Left renal cortex interstitium (tissue), 4 donors: Measurements from ENCODE around the gene RGS13. TPM values are rescaled to one million over a fixed set of nuclear protein-coding genes. Genes with fewer than 3 reads are reported as not detected.
"Not testable (repeated sequence)": the region's sequence is repeated elsewhere in the genome, so short reads cannot be mapped to it uniquely, and the experiment has no call there.

Experiments
- DNase-seq, 4 donors: peaks; one replicate each; pipeline ENCODE4 v3.0.0-alpha.2; 2013; ENCODE audit warnings: low read depth in 4 of 4, low spot score in 2 of 4, missing footprints in 1 of 4
- polyA plus RNA-seq, 4 donors: library from polyadenylated mRNA; unstranded; fragments of 120-200 nt; gene quantifications; one replicate each; pipeline ENCODE4 v1.2.1, GENCODE V29; 2013; ENCODE audit not compliant: insufficient read length in 4 of 4

The RGS13 gene
- polyA plus RNA-seq, 4 donors, result not detected

DNA sequence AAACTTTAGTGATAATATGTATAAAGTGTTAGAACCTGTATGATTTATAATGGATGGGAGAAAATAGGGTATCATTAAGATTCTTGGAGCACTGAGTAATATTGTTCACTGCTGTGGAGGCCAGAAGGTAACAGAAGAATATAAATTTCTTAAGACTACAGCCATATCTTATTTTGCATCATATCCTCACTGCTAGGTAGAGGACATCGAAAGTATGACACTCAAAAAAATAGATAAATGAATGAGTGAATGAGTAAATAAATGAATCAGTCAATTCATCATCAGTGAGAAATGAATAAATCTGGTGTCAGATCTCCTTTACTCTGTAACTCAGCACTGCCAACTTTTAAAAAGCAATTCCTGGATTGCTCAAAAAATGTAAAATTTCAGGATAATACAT lies 33.2 kb downstream of the RGS13 start:
- no peak for DNase-seq

GRCh38 chr1:192675716-192676115 lies 39.8 kb downstream of the RGS13 start:
- no peak for DNase-seq

DNA sequence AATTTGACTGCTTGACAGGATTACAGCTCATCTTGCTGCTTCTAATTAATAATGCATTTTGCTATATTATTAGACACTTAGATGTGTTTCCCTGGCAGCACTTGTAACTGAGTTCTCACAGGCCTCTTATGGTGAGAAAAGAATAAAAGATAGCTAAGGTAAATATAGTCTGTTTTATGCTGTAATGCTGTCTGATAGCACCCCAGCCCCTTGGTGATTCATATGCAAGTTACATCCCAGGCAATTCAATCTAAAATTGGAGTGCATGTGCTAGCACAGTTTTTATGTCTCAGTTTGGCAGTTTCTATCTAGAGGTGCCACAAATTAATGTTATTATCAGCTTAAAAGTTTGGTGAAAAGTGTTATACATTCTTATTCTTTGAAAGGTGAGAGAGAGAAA lies 42.2 kb downstream of the RGS13 start:
- no peak for DNase-seq

GRCh38 chr1:192682335-192682734 lies 46.4 kb downstream of the RGS13 start:
- no peak for DNase-seq

DNA sequence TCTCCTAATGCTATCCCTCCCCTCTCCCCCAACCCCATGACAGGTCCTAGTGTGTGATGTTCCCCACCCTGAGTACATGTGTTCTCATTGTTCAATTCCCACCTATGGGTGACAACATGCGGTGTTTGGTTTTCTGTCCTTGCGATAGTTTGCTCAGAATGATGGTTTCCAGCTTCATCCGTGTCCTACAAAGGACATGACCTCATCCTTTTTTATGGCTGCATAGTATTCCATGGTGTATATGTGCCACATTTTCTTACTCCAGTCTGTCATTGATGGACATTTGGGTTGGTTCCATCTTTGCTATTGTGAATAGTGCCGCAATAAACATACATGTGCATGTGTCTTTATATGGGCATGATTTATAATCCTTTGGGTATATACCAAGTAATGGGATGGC lies 47.1 kb downstream of the RGS13 start:
- DNase-seq, result not testable (repeated sequence)

GRCh38 chr1:192689459-192689858 lies 53.5 kb downstream of the RGS13 start:
- no peak for DNase-seq

- DNase-seq, result no peak
These were observed 55.1 kb downstream of the RGS13 start for GRCh38 chr1:192691041-192691440.

GRCh38 chr1:192696082-192696481 lies 60.1 kb downstream of the RGS13 start:
- no peak for DNase-seq

- no peak for DNase-seq
These were observed 61.8 kb downstream of the RGS13 start for GRCh38 chr1:192697771-192698170.

DNA sequence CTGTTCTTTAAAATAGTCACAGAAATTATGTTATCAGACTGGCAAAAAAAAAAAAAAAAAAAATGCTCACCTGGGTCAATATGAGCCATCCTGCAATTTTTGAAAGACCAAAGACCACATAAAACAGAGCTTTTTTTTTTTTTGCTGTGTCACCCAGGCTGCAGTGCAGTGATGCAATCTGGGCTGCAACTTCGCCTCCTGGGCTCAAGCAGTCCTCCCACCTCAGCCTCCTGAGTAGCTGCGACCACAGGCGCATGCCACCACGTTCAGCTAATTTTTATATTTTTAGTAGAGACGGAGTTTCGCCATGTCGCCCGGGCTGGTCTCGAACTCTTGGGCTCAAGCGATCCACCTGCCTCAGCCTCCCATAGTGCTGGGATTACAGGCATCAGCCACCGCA lies 62.8 kb downstream of the RGS13 start:
- no peak for DNase-seq

- peak in 1 of 4 donors; percentile 8 for DNase-seq
These were observed 64.9 kb downstream of the RGS13 start for GRCh38 chr1:192700834-192701271.

- no peak for DNase-seq
These were observed 66.4 kb downstream of the RGS13 start for GRCh38 chr1:192702212-192702902.

DNA sequence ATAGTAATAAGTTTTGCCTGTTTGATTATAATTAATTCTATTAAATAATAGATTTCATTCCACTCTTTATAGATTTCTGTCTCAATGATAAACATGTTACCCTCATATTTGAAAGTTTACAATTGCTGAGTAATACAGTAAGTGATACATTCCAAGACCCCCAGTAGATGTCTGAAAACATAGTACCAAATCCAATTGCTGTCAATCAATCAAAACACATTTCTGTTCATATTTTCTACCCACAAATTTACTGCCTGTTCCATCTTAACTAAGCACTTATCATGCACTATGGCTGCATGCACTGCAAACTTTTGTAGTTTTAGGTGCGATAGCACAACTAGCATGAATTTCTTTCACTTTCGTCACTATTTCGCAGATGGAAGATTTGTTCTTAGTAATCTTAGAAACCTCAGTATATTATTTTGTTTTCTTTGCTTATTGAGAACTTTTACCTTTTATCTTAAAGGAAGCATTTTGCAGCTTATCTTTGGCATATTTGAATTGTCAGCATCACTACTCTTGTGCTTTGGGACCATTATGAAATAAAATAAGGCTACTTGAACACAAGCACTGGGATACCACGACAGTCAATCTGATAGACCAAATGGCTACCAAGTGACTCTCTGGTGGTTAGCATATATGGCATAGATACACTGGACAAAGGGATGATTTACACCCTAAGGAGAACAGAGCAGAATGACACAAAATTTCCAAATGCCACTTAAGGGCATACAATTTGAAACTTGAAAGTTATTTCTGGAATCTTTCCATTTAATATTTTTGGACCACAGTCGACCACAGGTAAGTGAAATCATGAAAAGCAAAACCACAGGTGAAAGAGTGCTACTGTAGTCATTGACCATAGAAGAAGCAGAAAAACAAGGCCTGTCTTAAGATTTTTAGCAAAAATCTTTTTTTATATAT lies 67.6 kb downstream of the RGS13 start:
- no peak for DNase-seq

DNA sequence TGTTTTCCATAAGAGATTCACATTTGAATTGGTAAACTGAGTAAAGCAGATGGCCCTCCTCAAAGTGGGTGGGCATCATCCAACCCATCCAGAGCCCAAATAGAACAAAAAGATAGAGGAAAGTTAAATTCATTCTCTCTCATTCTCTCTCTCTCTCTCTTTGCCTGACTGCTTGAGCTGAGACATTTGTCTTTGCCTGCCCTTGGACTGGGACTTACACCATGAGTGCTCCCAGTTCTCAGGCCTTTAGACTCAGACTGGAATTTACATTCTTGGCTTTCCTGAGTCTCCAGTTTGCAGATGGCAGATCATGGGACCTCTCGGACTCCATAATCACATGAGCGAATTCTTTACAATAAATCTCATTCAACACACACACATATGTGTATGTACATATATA lies 69.6 kb downstream of the RGS13 start:
- no peak for DNase-seq

- no peak for DNase-seq
These were observed 71.0 kb downstream of the RGS13 start for GRCh38 chr1:192706936-192707335.

GRCh38 chr1:192707978-192708547 lies 72.1 kb downstream of the RGS13 start:
- DNase-seq, result no peak

- no peak for DNase-seq
These were observed 73.6 kb downstream of the RGS13 start for GRCh38 chr1:192709544-192709943.
